Measurements from ENCODE around the gene OTOP1.

DNA sequence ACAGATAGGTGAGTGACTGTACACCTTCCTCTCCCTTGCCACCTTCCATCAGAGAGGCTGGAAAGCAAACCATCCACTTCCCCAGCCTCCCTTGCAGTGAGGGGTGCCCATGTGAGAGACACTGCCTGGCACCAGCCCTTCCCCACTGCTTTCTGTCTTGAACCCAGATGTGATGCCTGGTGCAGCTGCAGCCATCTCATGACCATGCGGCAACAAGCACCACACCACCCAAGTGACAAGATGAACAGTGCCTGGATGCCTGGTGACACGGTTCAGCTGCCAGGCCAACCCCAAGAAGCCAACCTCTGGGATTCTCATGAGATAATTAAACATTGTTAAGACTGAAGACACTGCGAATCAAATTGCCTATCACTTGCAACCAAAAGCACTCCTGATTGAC lies 31.4 kb downstream of the OTOP1 start:
- TF ChIP-seq, protein P1, sequence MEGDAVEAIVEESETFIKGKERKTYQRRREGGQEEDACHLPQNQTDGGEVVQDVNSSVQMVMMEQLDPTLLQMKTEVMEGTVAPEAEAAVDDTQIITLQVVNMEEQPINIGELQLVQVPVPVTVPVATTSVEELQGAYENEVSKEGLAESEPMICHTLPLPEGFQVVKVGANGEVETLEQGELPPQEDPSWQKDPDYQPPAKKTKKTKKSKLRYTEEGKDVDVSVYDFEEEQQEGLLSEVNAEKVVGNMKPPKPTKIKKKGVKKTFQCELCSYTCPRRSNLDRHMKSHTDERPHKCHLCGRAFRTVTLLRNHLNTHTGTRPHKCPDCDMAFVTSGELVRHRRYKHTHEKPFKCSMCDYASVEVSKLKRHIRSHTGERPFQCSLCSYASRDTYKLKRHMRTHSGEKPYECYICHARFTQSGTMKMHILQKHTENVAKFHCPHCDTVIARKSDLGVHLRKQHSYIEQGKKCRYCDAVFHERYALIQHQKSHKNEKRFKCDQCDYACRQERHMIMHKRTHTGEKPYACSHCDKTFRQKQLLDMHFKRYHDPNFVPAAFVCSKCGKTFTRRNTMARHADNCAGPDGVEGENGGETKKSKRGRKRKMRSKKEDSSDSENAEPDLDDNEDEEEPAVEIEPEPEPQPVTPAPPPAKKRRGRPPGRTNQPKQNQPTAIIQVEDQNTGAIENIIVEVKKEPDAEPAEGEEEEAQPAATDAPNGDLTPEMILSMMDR (IDR thresholded peaks at IDR 0.05; ENCODE audit: insufficient read depth, low read depth, low read length), result no peak
- no peak for TF ChIP-seq EZH2 (IDR thresholded peaks at IDR 0.05; ENCODE audit: insufficient read depth, low read length)

All from astrocyte (in vitro differentiated cells and primary cell).